Esophagus mucosa (tissue), 1 donor: ENCODE results near the gene ARL6IP4. TPM values are rescaled to one million over a fixed set of nuclear protein-coding genes. Genes with fewer than 3 reads are reported as not detected.
A peak's percentile ranks its signal among the peaks of the same experiment; 100 is the strongest.
"Not testable (repeated sequence)": the region's sequence is repeated elsewhere in the genome, so short reads cannot be mapped to it uniquely, and the experiment has no call there.

Experiments used
- ATAC-seq: fragments of 200-7000 bp; cut with Tn5 transposase; one replicate; pipeline ENCODE4 v1.9.1; 2020
- total RNA-seq: library from RNA; stranded (reverse); gene quantifications from one replicate; pipeline ENCODE4 v1.2.4, GENCODE V29; 2023
- donor health status: DM: yes; HTN: yes; CAD: no.

ARL6IP4 gene
- total RNA-seq = 134 TPM

DNA sequence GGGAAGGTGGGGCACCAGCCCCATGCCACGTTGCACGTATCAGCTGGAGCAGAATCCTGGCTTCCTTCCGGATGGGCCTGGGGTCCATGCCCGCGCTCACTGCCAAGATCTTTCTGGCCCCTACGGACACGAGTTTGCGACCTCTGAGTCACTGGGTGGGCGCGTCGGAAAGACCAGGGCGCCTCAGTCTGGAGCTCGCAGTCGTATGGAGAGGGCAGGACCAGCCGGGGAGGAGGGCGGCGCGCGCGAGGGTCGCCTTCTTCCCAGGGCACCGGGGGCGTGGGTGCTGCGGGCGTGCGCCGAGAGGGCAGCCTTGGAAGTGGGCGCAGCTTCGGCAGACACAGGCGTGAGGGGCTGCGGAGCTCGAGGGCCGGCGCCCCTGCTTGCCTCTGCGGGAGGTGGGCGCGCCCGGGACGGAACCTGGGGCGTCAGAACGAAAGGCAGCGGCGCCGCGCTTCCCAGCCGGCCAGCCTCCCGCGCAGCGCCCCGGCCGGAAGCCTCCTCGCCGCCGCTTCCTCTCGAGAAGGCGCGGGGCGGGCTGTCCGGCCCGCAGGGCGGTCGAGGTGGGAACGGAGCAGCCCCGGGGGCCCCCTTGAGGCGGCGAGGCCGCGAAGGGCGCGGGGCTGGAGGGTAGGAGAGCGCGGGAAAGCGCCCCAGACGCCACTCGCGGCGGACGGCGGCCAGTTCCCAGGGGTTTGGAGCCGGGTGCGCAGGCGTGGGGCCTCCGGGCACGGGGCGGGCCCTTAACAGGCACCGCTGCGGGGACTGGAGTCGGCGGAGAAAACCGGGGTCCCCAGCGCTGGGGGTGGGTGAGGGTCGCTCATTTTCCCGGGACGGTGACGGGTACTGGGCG lies at the start of gene ARL6IP4:
Gene ARL6IP4, plus strand, starts transcription at position 499 of the 853 bp plus-strand sequence. CDS start 459 bp downstream, outside the sequence.
- ATAC-seq = peak; percentile 54

DNA sequence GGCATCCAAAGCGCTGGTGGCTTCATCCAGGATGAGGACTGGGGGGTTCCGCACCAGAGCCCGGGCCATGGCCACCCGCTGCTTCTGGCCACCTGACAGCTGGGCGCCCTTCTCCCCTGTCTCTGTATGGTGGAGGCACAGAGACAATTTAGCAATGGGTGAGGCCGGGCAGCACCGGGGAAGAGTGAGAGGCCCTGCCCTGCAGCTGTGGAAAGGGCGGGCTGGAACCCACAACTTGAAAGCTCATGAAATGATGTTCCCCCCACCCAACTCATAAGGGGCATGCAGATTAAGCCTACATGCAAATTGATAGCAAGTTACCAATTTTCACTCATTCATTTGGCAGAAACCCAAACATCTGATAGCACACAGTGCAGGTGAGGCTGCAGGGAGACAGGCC lies 48.3 kb upstream of the ARL6IP4 start:
- ATAC-seq = no peak

DNA sequence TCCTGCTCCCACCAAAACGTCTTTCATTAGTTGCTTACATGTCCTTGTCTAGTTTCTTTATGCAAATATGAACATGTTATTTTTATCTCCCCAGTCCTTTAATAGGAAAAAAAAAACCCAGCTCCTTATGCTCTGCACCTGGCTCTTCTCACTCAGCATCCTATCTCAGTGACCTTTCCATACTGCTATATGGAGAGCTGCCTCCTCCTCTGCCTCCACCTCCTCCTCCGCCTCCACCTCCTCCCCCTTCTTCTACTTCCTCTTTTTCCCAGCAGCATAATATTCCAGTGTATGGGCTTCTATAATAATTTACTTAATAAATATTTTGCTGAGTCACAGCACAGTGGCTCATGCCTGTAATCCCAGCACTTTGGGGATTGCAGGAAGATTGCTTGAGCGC lies 45.8 kb upstream of the ARL6IP4 start:
- ATAC-seq = no peak

DNA sequence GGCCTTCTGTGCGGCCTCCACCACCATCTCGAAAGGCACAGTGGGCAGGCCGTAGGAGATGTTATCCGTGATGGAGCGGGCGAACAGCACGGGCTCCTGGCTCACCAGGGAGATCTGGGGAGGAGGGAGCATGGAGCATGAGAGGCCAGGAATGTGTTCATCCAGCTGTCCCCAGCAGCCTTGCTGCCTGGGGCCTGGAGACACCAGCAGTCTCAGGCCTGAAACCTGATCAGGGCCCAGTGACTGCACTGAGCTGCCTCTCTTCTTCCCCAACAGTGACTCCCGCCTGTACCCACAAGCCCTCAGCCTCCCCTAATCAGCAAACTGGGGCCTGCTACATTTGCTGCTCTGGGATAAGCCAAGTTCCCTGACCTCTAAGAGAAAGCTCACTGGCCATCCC lies 45.2 kb upstream of the ARL6IP4 start:
- no peak for ATAC-seq

DNA sequence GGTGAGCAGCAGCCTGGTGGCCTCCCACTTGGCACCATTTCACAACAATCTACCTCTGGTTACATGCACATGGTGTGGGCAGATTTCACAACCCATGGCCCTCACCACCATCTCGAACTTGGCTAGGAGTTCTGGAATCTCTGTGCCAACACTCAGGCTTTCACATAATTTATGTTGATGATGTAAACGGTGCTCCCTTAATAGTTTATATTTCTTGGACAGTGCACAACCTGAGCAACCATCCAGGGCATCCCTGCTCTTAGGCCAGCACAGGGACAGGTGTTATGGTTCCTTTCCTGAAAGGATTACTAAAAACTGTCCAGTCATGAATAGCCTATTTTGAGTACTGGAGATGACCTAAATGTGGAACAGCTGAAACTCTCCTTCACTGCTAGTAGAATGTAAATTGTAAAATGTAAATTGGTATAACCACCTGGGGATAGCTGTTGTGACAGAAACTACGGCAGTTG lies 42.8 kb upstream of the ARL6IP4 start:
- no peak for ATAC-seq

DNA sequence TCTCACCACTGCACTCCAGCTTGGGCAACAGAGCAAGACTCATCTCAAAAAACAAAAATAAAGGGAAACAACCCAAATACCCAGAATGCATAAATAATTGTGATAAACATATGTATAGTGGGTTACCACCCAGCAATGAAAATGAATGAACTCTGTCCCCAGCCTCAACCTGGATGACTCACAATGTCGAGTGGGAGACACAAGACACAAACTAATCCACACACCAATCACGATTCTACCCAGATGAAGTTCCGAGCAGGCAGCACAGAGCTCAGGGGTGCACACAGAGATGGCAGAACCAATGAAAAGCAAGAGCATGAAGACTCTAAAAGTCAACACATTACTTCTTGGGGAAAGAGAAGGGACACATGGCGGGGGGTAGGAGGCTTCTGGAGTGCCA lies 41.4 kb upstream of the ARL6IP4 start:
- ATAC-seq = no peak

DNA sequence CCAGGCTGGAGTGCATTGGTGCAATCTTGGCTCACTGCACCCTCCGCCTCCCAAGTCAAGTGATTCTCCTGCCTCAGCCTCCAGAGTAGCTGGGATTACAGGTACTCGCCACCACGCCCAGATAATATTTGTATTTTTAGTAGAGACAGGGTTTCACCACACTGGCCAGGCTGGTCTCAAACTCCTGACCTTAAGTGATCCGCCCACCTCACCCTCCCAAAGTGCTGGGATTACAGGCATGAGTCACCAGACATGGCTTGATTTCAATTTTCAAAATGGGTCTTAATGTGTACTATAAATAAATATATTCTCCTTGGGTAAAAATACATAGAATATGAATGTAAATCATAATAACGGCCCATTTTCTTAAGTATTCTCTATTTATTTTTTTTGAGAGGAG lies 39.1 kb upstream of the ARL6IP4 start:
- not testable (repeated sequence) for ATAC-seq

DNA sequence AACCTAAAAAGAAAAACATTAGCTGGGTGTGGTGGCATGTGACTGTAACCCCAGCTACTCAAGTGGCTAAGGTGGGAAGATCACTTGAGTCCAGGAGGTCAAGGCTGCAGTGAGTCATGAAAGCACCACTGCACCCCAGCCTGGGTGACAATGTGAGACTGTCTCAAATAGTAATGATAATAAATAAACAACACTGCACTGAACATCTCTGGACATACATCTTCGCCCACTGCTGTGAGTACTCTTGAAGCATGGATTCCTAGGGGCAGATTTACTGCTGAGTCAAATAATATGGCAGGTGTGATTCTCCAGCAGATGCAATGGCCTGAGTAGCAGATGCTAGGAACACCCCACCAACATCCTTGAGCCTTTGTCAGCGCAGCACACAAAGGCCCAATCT lies 37.8 kb upstream of the ARL6IP4 start:
- ATAC-seq = no peak

DNA sequence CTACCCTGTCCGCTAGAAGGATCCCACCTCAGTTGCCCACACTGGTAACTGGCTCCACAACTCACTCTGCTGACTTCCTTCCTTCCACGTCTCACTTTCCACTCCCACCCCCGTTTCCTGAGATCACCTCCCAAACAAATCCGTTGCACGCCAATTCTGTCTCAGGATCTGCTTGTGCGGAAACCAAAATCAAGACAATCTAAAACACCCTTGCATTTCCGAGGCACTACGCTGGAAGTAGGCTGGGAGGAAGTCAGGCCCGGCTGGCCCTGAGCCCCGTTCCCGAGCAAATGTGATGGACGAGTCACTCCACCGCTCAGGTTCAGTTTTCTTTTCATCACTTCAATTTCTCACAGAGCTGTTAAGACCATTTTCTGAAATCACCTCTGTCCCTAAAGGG lies 37.3 kb upstream of the ARL6IP4 start:
- no peak for ATAC-seq

DNA sequence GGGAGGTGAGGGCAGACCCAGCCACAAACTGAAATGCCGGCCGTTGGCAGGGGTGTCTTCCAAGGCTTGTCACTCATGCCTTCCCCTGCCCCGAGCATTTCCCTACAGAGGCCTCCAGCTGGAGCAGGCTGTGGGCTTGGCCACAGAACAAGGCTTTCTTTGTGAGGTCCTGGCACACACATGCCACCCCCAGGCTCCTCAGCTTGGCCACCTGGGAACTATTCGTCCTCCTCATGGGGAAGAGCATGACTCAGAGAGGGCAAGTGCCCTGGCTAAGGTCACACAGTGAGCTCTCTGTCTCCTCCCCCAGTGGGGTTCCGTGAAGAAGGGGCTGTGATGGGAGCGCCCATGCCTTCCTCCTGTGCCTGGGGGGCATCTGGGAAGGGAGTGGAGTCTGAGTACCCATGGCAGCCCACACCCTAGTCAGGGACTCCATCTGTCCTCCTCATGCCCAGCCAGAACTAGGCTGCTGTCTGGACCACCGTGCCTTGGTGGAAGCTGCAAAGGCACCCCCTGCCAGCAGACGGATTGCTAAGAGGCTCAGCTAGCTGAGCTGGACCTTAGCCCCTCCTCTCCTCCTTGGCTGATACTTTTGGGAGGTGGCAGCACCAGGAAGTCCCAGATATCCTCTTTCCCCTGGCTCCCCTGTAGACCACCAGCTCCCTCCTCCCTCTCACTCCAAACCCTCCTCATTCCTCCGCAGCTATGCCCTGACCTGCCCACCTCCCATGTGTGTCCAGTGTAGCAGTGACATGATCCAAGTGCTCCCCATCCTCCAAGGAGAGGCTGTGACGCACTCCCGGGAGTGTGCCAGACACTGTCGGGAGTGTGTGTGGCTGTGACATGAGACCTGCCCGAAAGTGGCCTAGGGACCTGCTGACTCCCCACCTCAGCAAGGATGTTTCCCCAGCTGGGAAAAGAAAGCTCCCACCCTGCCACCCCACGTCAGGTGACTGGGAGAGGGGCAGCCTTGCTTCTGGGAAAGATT lies 35.6 kb upstream of the ARL6IP4 start:
- peak; percentile 27 for ATAC-seq

DNA sequence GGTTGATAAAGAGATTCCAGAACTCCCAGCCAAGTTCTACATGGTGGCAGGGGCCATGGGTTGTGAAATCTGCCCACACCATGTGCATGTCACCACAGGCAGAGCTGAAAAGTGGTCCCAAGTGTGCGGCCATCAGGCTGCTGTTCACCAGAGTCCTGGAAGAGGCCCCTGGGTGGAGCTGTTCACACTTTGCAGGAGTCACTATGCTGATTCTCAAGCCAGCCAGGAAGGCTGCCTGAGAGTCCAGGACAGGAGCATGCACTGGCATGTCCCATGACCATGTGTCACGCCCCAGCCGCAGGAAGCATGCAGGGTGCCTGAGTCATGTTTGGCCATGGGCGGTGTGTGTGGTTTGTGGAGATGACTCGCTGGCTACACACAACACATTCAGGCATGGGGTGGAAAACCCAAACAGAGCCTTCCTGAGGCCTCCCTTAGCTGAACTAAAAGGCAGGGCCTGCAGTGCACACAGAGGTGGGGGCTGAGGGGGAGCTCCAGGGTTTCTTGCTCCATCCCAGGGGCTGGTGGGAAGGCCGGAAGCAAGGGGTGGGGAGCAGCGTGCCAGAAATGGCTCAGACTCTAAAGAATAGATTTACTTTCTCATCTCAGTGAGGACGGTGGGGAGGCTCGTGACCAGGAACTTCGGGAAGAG lies 33.7 kb upstream of the ARL6IP4 start:
- peak; percentile 94 for ATAC-seq

DNA sequence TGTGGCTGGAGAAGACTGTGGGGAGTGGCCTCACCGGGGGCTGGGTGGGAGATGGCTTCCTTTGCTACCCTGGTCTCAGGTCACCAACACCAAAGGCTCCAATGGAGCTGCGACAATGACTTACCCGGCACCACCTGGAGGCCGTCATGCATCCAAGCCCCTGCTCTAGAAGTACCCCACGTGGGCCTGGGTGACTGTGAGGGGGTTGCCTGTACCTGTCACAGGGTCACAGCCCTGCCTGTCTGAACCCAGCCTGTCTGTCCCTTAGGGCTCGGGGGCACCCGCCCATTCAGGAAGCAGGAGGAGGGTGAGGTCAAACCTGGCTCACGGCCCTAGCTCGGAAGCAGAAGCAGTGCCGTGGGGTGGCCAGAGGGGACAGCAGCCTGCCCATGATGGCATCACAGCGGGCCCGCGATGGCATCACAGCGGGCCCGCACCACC lies 33.1 kb upstream of the ARL6IP4 start:
- ATAC-seq = peak; percentile 63

DNA sequence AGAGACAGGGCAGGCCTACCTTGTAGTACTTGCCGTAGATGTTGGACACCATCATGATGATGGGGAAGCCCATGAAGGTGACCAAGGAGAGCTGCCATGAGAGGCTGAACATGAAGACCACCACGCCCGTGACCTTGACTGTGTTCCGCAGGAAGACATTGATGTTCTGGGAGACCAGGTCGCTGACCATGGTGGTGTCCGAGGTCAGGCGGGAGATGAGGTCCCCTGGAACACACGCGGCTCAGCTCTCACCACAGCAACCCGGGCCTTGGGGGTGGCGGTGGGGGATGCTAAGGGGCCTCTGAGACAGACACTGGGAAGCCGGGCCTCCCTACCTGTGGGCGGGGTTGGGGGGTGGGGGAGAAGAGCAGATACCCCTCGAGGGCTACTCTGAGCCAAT lies 31.9 kb upstream of the ARL6IP4 start:
- ATAC-seq = no peak

DNA sequence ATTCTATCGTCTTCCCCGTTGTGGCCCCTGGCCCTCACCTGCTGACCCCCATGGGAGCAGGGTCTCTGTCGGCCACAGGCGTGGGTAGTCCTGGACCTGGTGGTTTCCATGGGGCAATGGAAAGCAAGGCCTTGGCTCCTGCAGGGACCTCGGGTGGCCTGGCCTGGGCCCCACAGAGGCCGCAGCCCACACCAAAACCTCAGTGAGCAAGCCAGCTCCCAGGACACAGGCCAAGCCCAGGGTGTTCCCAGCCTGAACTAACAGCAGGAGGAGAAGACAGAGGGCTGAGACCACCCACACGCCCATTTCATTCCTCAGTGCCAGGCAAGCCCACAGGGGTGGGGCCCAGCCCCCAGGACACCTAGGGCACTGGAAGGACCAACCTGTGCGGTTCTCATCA lies 31.1 kb upstream of the ARL6IP4 start:
- ATAC-seq = no peak

DNA sequence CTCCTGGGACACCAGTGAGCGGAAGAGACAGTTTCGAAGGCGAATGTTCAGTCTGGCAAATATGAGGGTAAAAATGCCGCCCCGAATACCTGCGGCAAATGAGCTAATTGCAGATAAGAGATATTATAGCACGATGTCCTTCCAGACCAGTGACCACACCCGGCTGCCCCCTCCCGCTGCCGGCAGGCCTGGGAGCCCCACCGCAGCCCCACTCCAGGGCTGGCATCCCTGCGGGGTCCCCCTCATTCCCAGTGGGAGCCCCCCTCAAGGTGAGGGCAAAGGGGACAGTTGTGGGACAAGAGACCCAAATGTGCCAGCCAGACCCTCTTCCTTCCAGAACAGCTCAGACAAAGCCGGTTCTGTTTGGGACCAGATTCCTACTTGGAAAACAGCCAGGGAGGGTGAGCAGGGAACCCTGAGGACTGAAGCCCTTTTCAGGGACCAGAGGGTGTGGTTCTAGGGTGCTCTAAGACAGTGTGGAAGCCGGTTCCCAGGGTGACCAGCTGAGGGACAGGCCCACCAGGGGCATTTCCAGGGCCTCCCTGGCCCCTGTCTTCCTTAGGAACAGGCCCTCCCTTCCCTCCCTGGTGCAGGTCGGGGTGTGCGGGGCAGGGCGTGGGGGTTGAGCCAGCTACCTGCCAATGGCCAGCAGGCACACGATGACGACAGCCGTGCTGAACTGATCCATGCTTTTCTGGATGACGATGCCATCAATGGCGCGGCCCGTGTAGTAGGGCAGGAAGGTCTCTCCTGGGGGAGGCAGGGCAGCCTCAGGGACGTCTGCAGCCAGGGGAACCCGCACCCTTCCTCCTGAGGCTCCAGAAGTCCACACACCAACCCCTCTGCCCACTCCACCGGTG lies 30.4 kb upstream of the ARL6IP4 start:
- no peak for ATAC-seq

DNA sequence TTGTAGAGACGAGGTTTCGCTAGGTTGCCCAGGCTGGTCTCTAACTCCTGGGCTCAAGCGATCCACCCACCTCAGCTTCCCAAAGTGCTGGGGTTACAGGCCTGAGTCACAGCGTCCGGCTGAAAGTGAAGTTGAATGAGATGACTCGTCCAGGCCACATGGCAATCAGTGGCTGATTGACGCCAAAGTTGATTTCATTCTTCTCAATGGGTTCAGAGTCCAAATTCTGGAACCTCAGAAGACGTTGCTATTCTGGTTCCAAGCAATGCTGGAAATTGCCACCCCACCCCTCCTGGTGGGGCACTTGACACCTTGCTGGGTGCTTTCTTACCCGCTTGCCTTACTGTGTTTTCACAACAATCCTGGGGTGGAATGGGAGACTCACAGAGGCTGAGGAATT lies 29.1 kb upstream of the ARL6IP4 start:
- ATAC-seq = no peak

DNA sequence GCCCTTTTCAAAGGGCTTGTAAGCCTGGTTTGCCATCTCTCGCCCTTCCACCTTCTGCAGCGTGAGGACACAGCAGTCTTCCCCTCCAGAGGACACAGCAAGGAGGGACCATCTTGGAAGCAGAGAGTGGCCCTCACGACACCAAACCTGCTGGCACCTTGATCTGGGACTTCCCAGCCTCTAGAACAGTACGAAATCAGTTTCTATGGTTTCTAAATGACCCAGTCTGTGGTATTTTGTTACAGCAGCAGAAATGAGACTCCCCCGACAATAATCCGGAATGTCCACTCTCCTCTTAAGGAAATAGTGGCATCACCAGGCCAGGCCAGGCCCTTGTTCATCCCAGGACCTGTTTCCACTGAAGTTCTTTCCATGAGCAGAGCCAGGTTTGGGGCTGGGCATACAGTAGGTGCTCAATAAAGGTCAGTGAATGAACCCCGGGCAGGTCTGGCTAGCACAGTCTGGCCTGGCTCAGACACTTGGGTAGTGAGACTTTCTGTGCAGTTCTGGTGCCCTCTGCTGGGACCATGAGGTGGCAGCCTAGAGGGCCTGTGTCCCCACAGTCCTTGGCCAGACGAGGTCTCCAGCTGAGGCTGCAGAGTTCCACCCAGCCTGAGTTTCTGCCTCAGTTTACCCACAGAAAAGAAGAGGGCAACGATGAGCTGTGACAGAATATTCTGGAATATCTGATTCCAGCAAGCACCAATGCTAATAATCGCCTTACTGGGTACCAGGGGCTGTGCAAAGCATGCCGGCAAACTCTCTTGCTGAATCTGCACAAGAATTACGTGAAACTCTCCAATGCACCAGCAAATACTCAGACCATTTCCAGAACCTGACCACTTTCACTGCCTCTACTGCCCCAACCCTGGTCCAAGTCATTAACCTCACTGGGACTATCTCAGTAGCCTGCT lies 28.2 kb upstream of the ARL6IP4 start:
- ATAC-seq = peak; percentile 82

DNA sequence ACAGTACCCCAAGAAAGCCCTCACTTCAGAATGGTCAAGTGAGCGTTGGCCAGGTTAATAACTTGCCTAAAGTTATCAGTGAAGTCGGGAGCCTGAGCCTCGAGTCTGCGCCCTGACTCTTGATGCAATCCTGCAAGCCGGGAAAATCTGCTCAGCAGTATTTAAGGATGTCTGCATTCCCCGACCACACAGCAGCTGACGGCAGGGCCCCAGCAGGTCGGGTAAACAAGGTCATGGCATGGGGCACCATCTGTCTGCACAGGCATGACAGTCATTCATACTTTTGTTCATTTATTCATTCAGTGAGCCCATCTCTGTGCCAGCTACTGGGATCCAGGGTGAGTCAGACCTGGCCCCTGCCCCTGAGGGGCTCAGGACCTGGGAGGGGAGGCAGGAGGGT lies 25.3 kb upstream of the ARL6IP4 start:
- no peak for ATAC-seq

DNA sequence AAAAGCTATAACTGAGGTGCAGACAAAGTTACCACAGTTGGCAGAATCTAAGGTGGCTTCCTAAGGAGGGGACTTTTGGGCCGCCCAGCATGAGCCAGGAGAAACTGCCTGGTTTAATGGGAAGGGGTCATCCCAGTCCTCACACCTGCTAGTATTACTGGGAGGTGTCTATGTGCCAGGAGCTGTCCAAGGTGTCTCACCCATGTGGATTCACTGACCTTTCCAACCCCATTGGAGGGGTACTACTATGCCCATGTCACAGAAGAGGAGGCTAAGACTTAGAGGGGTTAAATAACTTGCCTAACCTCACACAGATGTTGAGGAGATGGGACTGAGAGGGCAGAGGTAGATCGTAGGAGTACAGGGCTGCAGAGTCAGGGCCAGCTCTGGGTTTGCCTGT lies 24.4 kb upstream of the ARL6IP4 start:
- no peak for ATAC-seq

DNA sequence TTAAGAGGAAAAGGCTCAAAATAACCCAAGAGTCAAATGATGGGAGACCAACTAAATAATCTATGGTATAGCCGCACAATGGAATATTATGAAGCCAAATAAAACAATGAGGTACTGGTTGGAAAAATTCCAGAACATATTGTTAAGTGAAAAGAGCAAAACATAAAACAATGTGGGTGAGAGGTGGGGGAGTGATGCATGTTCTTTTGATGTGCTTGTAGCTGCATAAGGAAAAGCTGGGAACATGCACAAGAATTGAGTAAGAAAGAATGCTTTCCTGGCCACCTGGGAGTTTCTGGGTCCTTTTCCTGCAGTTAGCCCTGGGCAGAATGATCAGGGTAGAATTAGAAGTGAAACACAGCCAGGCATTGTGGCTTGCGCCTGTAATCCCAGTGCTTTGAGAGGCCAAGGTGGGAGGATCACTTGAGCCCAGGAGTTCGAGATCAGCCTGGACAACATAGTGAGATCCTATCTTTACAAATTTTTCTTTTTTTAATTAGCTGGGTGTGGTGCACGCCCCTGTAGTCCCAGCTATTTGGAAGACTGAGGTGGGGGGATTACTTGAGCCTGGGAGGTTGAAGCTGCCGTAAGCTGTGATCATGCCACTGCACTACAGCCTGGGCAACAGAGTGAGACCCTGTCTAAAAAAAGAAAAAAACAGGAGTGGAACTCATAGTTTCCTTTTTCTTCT lies 22.1 kb upstream of the ARL6IP4 start:
- ATAC-seq = no peak
